Stimulated activated CD4-positive, alpha-beta T cell treated with anti-CD3 and anti-CD28 coated beads, Interleukin-12 subunit alpha, Interleukin-12 subunit beta, amount 100 ng/mL, for 48 hours (primary cell): ENCODE data around the gene NR6A1.
"Not testable (repeated sequence)": the region's sequence is repeated elsewhere in the genome, so short reads cannot be mapped to it uniquely, and the experiment has no call there.

ENCODE experiments used
- DNase-seq, 3 donors: peaks; one replicate each; pipeline ENCODE4 v3.0.0-alpha.2; 2020; ENCODE audit warnings: low read depth in 2 of 3, low spot score in 1 of 3

NR6A1 gene

GRCh38 chr9:124778575-124779367, 7.7 kb upstream of the NR6A1 start:
- DNase-seq, result no peak

- DNase-seq, result no peak
Measured at GRCh38 chr9:124776954-124777648, 6.0 kb upstream of the NR6A1 start, which contains the start of gene OLFML2A. OLFML2A (plus strand) TSS chr9:124777133; CDS start chr9:124777271, 138 bp downstream.

GRCh38 chr9:124776618-124776953, 5.5 kb upstream of the NR6A1 start:
- DNase-seq, result no peak

- DNase-seq, result peak; percentile 73 to 90 (median 81)
Measured at GRCh38 chr9:124774129-124774978, 3.2 kb upstream of the NR6A1 start.

GRCh38 chr9:124773473-124774128, 2.5 kb upstream of the NR6A1 start:
- DNase-seq, result no peak

GRCh38 chr9:124772877-124773276, 1.8 kb upstream of the NR6A1 start:
- not testable (repeated sequence) for DNase-seq

- no peak for DNase-seq
Measured at GRCh38 chr9:124771867-124772679, 962 bp upstream of the NR6A1 start.

GRCh38 chr9:124770359-124771020, 621 bp downstream of the NR6A1 start:
- no peak for DNase-seq

- DNase-seq, result no peak
Measured at GRCh38 chr9:124769549-124770358, 1.4 kb downstream of the NR6A1 start.

GRCh38 chr9:124768750-124769548, 2.2 kb downstream of the NR6A1 start:
- no peak for DNase-seq

GRCh38 chr9:124768334-124768733, 2.8 kb downstream of the NR6A1 start:
- DNase-seq, result no peak

- DNase-seq, result no peak
Measured at GRCh38 chr9:124767821-124768220, 3.3 kb downstream of the NR6A1 start.

GRCh38 chr9:124766815-124767554, 4.1 kb downstream of the NR6A1 start:
- no peak for DNase-seq

- DNase-seq, result no peak
Measured at GRCh38 chr9:124766326-124766725, 4.8 kb downstream of the NR6A1 start.

- DNase-seq, result no peak
Measured at GRCh38 chr9:124765439-124765835, 5.7 kb downstream of the NR6A1 start.

- DNase-seq, result no peak
Measured at GRCh38 chr9:124764774-124765438, 6.2 kb downstream of the NR6A1 start.

- DNase-seq, result no peak
Measured at GRCh38 chr9:124762633-124763032, 8.5 kb downstream of the NR6A1 start.
